ENCODE results near the gene SCRN2. TPM values are rescaled to one million over a fixed set of nuclear protein-coding genes. Genes with fewer than 3 reads are reported as not detected.

Gene SCRN2
- total RNA-seq, 2 experiments from 2014 or later, result 24.1 to 24.8 TPM

GRCh38 chr17:47851764-47852112 lies 10.7 kb upstream of the SCRN2 start:
- no peaks in the 10 kb centered on the region for H3K9me3 Mint-ChIP-seq (ENCODE audit: insufficient read depth)
- peaks cover 80% of the 10 kb centered on the region for H3K27me3 Mint-ChIP-seq (ENCODE audit: low read depth)
- no peak overlapping the region for H3K27ac Mint-ChIP-seq
- no peak for ATAC-seq
- no peak overlapping the region for H3K4me3 Mint-ChIP-seq
- POLR2A ChIA-PET, result interaction anchor here (1.0 kb wide), 1 partner anchor 20 kb away, joined by 3 read pairs; the partner anchor contains the start of genes LRRC46 and MRPL10
- CTCF ChIA-PET, result interaction anchor here (0.9 to 18.7 kb wide), 4 partner anchors 10 to 98 kb away, joined by 3 to 538 read pairs (median 11); partner anchors contain the start of genes SCRN2 and SP2
- no peaks in the 10 kb centered on the region for H3K36me3 Mint-ChIP-seq (ENCODE audit: low read depth)
- DNase-seq, result no peak
- H3K4me1 Mint-ChIP-seq (ENCODE audit: low read depth), result peaks cover 19% of the 10 kb centered on the region

DNA sequence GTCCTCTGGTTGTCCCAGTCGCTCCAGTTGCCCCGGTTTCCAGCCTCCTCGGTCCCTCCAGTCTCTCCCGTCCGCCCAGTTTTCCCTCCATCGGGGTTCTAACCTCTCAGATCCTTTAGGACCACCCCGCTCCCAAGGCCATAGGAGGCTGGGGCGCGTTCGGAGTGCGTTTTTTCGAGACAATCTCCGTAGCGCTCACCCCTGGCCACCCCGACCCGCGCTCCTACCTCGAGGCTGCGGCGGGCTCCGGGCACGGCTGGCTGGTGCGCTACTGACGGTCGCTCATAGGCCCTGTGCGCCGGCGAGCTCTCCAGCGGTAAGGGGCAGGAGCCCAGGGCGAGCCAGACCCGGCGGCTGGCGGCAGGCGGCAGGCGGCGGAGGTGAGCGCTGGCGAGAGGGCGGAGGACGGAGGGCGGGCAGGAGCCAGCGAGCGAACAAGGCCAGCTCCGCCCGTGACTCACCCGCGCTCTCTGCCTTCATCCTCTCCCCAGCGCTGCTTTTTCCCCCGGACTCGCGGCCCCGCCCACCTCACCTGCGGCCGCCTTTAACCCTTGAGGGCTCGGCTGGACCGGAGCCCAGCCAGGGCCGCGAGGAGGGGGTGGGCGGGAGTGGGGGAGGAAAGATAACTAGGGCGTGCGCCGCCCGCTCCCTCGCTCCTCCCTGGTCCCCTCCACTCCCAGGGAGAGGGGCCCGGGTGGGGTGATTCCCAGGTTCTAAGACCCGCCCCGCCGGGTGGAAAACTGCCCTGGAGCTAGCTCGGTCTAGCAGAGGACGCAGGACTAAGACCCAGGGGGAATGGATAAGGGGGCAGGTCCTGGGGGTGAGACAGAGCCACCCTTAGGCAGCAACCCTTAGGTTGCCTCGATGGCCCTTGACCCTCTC lies 9.9 kb upstream of the SCRN2 start, which contains the start of gene SP6:
SP6 (minus strand) TSS at position 472 of the 882 bp plus-strand sequence. CDS start 2,734 bp downstream, outside the sequence.
- ChIA-PET CTCF (interaction anchor here (0.9 to 18.7 kb wide), 3 partner anchors 10 to 58 kb away, joined by 3 to 538 read pairs (median 19); partner anchors contain the start of genes SCRN2 and SP2), POLR2A (interaction anchor here (1.0 kb wide), 1 partner anchor 19 kb away, joined by 3 read pairs; the partner anchor contains the start of genes LRRC46 and MRPL10)
- DNase-seq (peak; percentile 70), ATAC-seq (peak; percentile 86)
- no peak within 1 kb of the TSS for H3K27ac Mint-ChIP-seq
- peaks cover 19% of the 10 kb centered on the region for H3K4me1 Mint-ChIP-seq (ENCODE audit: low read depth)
- H3K27me3 Mint-ChIP-seq (ENCODE audit: low read depth), result peaks cover 84% of the 10 kb centered on the region
- H3K36me3 Mint-ChIP-seq (ENCODE audit: low read depth), result no peaks in the 10 kb centered on the region
- H3K9me3 Mint-ChIP-seq (ENCODE audit: insufficient read depth), result no peaks in the 10 kb centered on the region
- H3K4me3 Mint-ChIP-seq, result peak within 1 kb of the TSS; percentile 27

DNA sequence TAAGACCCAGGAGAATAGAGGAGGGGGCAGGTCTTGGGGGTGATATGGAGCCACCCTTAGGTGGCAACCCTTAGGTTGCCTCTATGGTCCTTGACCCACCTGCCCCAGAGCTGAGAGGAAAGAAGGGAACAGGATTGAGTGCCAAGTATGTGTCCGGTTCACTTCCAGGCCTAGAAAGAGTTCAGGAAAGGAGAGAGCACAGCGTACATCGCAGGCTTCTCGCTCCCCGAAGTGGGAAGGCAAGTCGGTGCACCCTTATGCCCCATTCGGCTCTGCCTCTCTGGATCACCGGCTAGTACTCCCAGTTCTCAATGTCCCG lies 9.3 kb upstream of the SCRN2 start:
- ChIA-PET POLR2A (no interaction called here), CTCF (interaction anchor here (0.5 to 18.7 kb wide), 2 partner anchors 37 to 85 kb away, joined by 3 to 538 read pairs; partner anchors contain the start of gene SP2)
- Mint-ChIP-seq H3K4me3 (peak overlapping the region; percentile 27), H3K27me3 (ENCODE audit: low read depth) (peaks cover 83% of the 10 kb centered on the region), H3K36me3 (ENCODE audit: low read depth) (no peaks in the 10 kb centered on the region), H3K27ac (no peak overlapping the region), H3K9me3 (ENCODE audit: insufficient read depth) (no peaks in the 10 kb centered on the region), H3K4me1 (ENCODE audit: low read depth) (peaks cover 19% of the 10 kb centered on the region)
- ATAC-seq (no peak), DNase-seq (no peak)

GRCh38 chr17:47848198-47848513 lies 7.1 kb upstream of the SCRN2 start:
- CTCF ChIA-PET, result interaction anchor here (1.1 to 18.7 kb wide), 10 partner anchors 9 to 233 kb away, joined by 3 to 538 read pairs (median 6); partner anchors contain the start of genes CDK5RAP3, LRRC46, MRPL10 and SP2
- no peak for DNase-seq
- no peaks in the 10 kb centered on the region for H3K36me3 Mint-ChIP-seq (ENCODE audit: low read depth)
- H3K27ac Mint-ChIP-seq, result no peak overlapping the region
- H3K4me3 Mint-ChIP-seq, result no peak overlapping the region
- H3K27me3 Mint-ChIP-seq (ENCODE audit: low read depth), result peaks cover 73% of the 10 kb centered on the region
- peaks cover 21% of the 10 kb centered on the region for H3K4me1 Mint-ChIP-seq (ENCODE audit: low read depth)
- POLR2A ChIA-PET, result interaction anchor here (0.6 to 1.1 kb wide), 4 partner anchors 17 to 56 kb away, joined by 3 to 4 read pairs (median 3); partner anchors contain the start of genes LRRC46, MRPL10 and SP2
- no peaks in the 10 kb centered on the region for H3K9me3 Mint-ChIP-seq (ENCODE audit: insufficient read depth)
- ATAC-seq, result no peak

GRCh38 chr17:47847341-47848197 lies 6.5 kb upstream of the SCRN2 start:
- no peak overlapping the region for H3K4me3 Mint-ChIP-seq
- no peak for ATAC-seq
- no peaks in the 10 kb centered on the region for H3K36me3 Mint-ChIP-seq (ENCODE audit: low read depth)
- H3K27me3 Mint-ChIP-seq (ENCODE audit: low read depth), result peaks cover 68% of the 10 kb centered on the region
- no peak overlapping the region for H3K27ac Mint-ChIP-seq
- no peak for DNase-seq
- CTCF ChIA-PET, result interaction anchor here (1.1 to 18.7 kb wide), 10 partner anchors 9 to 233 kb away, joined by 3 to 538 read pairs (median 6); partner anchors contain the start of genes CDK5RAP3, LRRC46, MRPL10 and SP2
- POLR2A ChIA-PET, result interaction anchor here (0.6 to 1.1 kb wide), 4 partner anchors 16 to 55 kb away, joined by 3 to 4 read pairs (median 3); partner anchors contain the start of genes LRRC46, MRPL10 and SP2
- H3K9me3 Mint-ChIP-seq (ENCODE audit: insufficient read depth), result no peaks in the 10 kb centered on the region
- peaks cover 24% of the 10 kb centered on the region for H3K4me1 Mint-ChIP-seq (ENCODE audit: low read depth)

DNA sequence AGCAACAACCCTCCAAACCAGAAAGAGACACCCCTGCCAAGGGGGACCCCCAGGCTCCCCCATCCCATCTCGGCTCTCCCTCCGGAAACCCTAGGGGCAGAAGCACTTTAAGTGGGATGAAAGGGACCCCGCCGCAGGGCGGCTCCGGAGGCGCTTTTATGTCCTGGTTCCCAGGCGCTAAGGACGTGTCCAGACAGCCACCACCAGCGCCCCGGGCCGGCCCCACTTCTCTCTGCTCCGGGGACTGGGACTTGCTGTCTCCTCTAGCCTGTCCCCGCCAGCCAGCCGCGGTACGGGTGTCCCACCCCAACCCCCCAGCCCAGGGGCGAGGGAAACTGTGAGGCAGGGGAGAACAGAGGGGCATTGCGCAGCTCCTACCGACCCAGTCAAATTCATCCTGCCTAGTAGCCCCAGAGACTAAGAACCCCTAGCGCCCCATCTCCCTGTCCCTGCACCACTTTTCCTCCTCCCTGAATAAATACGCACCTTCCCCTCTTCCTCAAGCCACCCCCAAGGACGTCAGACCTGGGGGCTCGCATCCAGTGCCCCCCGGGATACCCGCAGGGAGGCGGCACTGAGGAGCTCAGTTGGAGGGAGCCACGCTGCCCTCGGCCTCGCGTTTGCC lies 5.8 kb upstream of the SCRN2 start:
- Mint-ChIP-seq H3K27me3 (ENCODE audit: low read depth) (peaks cover 60% of the 10 kb centered on the region), H3K9me3 (ENCODE audit: insufficient read depth) (no peaks in the 10 kb centered on the region), H3K4me1 (ENCODE audit: low read depth) (peaks cover 21% of the 10 kb centered on the region), H3K4me3 (no peak overlapping the region), H3K27ac (no peak overlapping the region), H3K36me3 (ENCODE audit: low read depth) (no peaks in the 10 kb centered on the region)
- DNase-seq, result no peak
- ChIA-PET CTCF (interaction anchor here (1.2 to 18.7 kb wide), 8 partner anchors 10 to 171 kb away, joined by 3 to 538 read pairs (median 10); partner anchors contain the start of genes CDK5RAP3, LRRC46, MRPL10 and SP2), POLR2A (interaction anchor here (1.1 kb wide), 1 partner anchor 49 kb away, joined by 4 read pairs; the partner anchor contains the start of gene SP2)
- ATAC-seq, result no peak

DNA sequence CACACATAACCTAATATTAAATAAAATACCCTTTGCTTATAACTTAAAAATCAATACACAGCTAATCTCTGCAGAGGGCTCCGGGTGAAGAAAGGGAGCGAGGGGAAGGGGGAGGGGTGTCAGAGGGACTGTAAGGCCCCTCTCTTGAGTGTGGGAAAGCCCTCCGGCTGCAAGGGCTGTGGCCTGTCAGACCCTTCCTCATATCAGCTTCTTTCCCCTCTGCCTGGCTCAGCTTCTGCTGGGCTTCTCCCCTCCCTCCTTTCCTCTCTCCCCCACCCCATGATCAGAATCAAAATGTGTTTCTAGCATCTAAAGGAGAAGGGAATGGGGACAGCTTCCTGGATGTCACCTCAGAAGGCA lies 4.6 kb upstream of the SCRN2 start:
- H3K36me3 Mint-ChIP-seq (ENCODE audit: low read depth), result no peaks in the 10 kb centered on the region
- peaks cover 57% of the 10 kb centered on the region for H3K27me3 Mint-ChIP-seq (ENCODE audit: low read depth)
- H3K4me3 Mint-ChIP-seq, result no peak overlapping the region
- H3K27ac Mint-ChIP-seq, result no peak overlapping the region
- ChIA-PET POLR2A (interaction anchor here (3.7 kb wide), 1 partner anchor 50 kb away, joined by 19 read pairs; the partner anchor contains the start of gene SP2), CTCF (interaction anchor here (0.9 to 18.7 kb wide), 3 partner anchors 41 to 172 kb away, joined by 3 to 538 read pairs (median 18); partner anchors contain the start of genes PNPO and SP2)
- peaks cover 27% of the 10 kb centered on the region for H3K4me1 Mint-ChIP-seq (ENCODE audit: low read depth)
- DNase-seq (no peak), ATAC-seq (no peak)
- H3K9me3 Mint-ChIP-seq (ENCODE audit: insufficient read depth), result no peaks in the 10 kb centered on the region

DNA sequence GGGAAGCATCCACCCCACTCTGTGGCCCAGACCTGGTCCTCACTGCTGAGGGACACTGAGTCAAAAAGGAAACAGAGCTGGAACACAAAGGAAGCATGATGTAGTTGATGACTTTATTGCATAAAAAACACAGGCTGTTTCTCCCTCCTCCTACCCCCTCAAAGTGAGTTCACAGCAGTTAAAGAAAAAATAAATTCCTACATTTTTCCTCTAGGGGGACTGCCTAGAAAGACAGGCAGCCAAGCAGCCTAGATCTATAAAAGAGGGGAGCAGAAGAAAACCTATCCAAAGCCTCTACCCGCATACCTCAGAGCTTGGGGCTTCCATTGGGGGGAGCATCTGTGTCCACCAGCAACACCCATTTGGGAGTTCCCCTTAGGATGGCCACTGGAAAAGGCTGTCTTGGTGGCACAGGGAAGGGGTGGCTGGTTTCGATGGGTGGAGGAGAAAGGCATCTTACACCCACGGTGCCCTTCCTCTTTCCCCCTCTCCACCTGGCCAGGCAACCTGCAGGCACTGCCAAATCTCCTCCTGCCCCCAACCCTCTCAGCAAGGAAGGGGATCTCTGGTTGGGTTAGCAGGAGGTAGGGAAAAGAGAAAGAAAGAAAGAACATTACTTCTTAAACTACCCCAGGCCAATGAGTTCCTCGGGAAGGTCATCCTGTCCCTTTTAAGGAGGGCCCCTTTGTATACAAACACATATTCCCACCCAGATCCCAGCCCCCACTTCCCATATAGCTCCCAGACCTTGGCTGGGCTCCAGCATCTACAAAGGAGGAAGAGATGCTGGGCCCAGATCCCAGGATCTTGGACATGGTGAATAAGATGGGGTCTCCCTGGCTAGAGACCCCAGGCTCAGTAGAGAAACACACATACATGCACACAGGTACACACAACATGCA lies 4.0 kb upstream of the SCRN2 start:
- no peaks in the 10 kb centered on the region for H3K9me3 Mint-ChIP-seq (ENCODE audit: insufficient read depth)
- ATAC-seq, result no peak
- no peak overlapping the region for H3K27ac Mint-ChIP-seq
- no peaks in the 10 kb centered on the region for H3K36me3 Mint-ChIP-seq (ENCODE audit: low read depth)
- H3K4me3 Mint-ChIP-seq, result no peak overlapping the region
- H3K27me3 Mint-ChIP-seq (ENCODE audit: low read depth), result peaks cover 51% of the 10 kb centered on the region
- ChIA-PET POLR2A (interaction anchor here (0.6 to 3.7 kb wide), 2 partner anchors 50 to 1070 kb away, joined by 3 to 19 read pairs; partner anchors contain the start of gene SP2), CTCF (interaction anchor here (0.5 to 18.7 kb wide), 6 partner anchors 14 to 173 kb away, joined by 3 to 538 read pairs (median 4); partner anchors contain the start of genes CDK5RAP3, PNPO and SP2)
- no peak for DNase-seq
- H3K4me1 Mint-ChIP-seq (ENCODE audit: low read depth), result peaks cover 28% of the 10 kb centered on the region

DNA sequence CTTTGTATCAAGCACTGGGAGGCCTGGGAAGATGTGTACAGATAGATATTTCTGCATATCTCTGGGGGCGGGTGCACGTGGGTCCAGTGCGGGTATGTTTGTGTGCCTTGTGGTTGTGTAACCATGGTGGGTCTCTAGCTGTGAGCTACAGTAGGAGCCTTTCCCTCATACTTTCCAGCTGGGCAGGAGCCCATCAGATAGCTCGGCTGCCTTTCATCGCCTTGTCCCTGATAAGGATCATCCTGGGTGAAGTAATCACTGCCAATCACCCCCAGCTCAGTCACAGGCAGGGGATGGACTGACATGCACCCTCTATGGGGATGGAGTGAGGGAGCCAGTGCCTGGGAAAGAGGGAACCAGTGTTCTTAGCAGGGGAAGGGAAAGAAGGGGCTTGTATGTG lies 3.2 kb upstream of the SCRN2 start:
- no peak overlapping the region for H3K4me3 Mint-ChIP-seq
- peaks cover 43% of the 10 kb centered on the region for H3K27me3 Mint-ChIP-seq (ENCODE audit: low read depth)
- no peak for ATAC-seq
- H3K36me3 Mint-ChIP-seq (ENCODE audit: low read depth), result no peaks in the 10 kb centered on the region
- H3K27ac Mint-ChIP-seq, result no peak overlapping the region
- DNase-seq, result no peak
- no peaks in the 10 kb centered on the region for H3K9me3 Mint-ChIP-seq (ENCODE audit: insufficient read depth)
- ChIA-PET CTCF (interaction anchor here (0.5 to 18.7 kb wide), 7 partner anchors 10 to 174 kb away, joined by 3 to 538 read pairs (median 7); partner anchors contain the start of genes CDK5RAP3 and SP2), POLR2A (interaction anchor here (0.6 to 3.7 kb wide), 2 partner anchors 51 to 1071 kb away, joined by 3 to 19 read pairs; partner anchors contain the start of gene SP2)
- H3K4me1 Mint-ChIP-seq (ENCODE audit: low read depth), result peaks cover 33% of the 10 kb centered on the region

DNA sequence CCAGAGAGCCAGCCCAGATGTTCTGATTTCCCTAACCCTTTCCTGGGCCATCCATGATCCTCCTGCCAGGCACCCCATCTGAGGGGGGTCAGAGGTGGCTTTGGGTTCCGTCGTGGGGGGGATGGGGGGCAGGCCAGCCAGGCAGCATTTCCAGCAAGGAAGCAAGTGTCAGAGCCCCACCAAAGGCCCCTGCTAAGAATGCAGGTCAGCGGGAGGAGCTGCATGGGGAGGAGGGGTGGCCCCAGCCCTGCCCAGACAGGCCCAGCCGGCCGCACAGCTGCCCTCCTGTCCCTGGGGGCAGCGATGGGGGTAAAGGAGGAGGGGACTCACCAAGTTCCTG lies 2.3 kb upstream of the SCRN2 start:
- CTCF ChIA-PET, result interaction anchor here (1.0 to 18.7 kb wide), 11 partner anchors 9 to 175 kb away, joined by 3 to 538 read pairs (median 5); partner anchors contain the start of genes CDK5RAP3, LRRC46, MRPL10 and PNPO
- DNase-seq, result no peak
- no peaks in the 10 kb centered on the region for H3K36me3 Mint-ChIP-seq (ENCODE audit: low read depth)
- peaks cover 33% of the 10 kb centered on the region for H3K4me1 Mint-ChIP-seq (ENCODE audit: low read depth)
- no peak overlapping the region for H3K27ac Mint-ChIP-seq
- H3K27me3 Mint-ChIP-seq (ENCODE audit: low read depth), result peaks cover 34% of the 10 kb centered on the region
- POLR2A ChIA-PET, result interaction anchor here (1.0 to 3.7 kb wide), 2 partner anchors 41 to 52 kb away, joined by 3 to 19 read pairs; partner anchors contain the start of gene SP2
- no peak for ATAC-seq
- no peak overlapping the region for H3K4me3 Mint-ChIP-seq
- H3K9me3 Mint-ChIP-seq (ENCODE audit: insufficient read depth), result no peaks in the 10 kb centered on the region
